SK-N-SH (cell line): ENCODE measurements around the gene RPP14.

ENCODE experiments used
- ELF1 ChIP-seq: IDR thresholded peaks from 2 replicates; pipeline ENCODE4 v1.4.0; 2012
- EZH2phosphoT487 ChIP-seq: fragments of 200-600 bp; sonication (generic); IDR thresholded peaks from 2 replicates; pipeline ENCODE4 v1.6.1; 2017; ENCODE audit warnings: low read depth, mixed run types, mild to moderate bottlenecking, antibody characterized with exemption, moderate library complexity, borderline replicate concordance
- MXI1 ChIP-seq: IDR thresholded peaks from 2 replicates; pipeline ENCODE4 v1.6.1; 2012; ENCODE audit warnings: mild to moderate bottlenecking, low read depth, low read length, improper control_type of control experiment
- RCOR1 ChIP-seq: fragments of 150-350 bp; IDR thresholded peaks from 2 replicates; pipeline ENCODE4 v1.6.1; 2017; ENCODE audit warnings: antibody characterized with exemption, low read length
- RXRA ChIP-seq: IDR thresholded peaks from 2 replicates; pipeline ENCODE4 v1.4.0; 2012; ENCODE audit warnings: low read depth, mild to moderate bottlenecking, borderline replicate concordance
- TAF1 ChIP-seq: IDR thresholded peaks from 2 replicates; pipeline ENCODE4 v1.6.1; 2012; ENCODE audit warnings: low read depth, mild to moderate bottlenecking, low read length, moderate library complexity, borderline replicate concordance
- TF ChIP-seq, protein P1 (sequence below): fragments of 200-600 bp; sonication (generic); IDR thresholded peaks from 2 replicates; pipeline ENCODE4 v1.6.1; 2017; ENCODE audit warnings: antibody characterized with exemption, mild to moderate bottlenecking, moderate library complexity
- TF ChIP-seq, protein P2 (sequence below): IDR thresholded peaks from 2 replicates; pipeline ENCODE4 v1.4.0; 2012; ENCODE audit warnings: low read depth, borderline replicate concordance
- TF ChIP-seq, protein P3 (sequence below): fragments of 150-350 bp; IDR thresholded peaks from 2 replicates; pipeline ENCODE4 v1.6.1; 2017; ENCODE audit warnings: antibody characterized with exemption, low read length, low read depth, borderline replicate concordance

DNA sequence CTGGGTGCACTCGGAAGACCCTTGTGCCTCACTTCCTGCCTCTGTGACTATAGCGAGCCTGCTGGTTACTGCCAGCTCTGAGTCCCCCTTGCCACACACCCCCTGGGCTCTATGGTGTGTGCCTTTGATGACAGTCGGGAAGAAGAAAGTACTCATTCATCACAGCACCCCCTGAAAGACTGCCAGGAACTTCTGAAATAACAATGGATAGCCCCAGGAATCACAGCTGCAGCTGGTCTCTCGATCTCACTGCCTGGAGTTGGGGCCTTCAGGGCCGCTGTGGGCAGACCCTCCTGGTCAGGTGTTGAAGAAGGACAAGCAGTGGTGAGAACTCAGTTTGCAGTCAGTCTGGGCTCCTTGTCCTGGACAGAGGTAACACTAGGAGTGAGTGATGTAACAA is 9.8 kb upstream of the RPP14 start:
- TF ChIP-seq, protein P1, sequence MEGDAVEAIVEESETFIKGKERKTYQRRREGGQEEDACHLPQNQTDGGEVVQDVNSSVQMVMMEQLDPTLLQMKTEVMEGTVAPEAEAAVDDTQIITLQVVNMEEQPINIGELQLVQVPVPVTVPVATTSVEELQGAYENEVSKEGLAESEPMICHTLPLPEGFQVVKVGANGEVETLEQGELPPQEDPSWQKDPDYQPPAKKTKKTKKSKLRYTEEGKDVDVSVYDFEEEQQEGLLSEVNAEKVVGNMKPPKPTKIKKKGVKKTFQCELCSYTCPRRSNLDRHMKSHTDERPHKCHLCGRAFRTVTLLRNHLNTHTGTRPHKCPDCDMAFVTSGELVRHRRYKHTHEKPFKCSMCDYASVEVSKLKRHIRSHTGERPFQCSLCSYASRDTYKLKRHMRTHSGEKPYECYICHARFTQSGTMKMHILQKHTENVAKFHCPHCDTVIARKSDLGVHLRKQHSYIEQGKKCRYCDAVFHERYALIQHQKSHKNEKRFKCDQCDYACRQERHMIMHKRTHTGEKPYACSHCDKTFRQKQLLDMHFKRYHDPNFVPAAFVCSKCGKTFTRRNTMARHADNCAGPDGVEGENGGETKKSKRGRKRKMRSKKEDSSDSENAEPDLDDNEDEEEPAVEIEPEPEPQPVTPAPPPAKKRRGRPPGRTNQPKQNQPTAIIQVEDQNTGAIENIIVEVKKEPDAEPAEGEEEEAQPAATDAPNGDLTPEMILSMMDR = no peak
- TF ChIP-seq, protein P2, sequence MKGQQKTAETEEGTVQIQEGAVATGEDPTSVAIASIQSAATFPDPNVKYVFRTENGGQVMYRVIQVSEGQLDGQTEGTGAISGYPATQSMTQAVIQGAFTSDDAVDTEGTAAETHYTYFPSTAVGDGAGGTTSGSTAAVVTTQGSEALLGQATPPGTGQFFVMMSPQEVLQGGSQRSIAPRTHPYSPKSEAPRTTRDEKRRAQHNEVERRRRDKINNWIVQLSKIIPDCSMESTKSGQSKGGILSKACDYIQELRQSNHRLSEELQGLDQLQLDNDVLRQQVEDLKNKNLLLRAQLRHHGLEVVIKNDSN = no peak
- TF ChIP-seq TAF1 (no peak), ELF1 (no peak), RCOR1 (no peak), MXI1 (no peak), RXRA (no peak), EZH2phosphoT487 (no peak)
- TF ChIP-seq, protein P3, sequence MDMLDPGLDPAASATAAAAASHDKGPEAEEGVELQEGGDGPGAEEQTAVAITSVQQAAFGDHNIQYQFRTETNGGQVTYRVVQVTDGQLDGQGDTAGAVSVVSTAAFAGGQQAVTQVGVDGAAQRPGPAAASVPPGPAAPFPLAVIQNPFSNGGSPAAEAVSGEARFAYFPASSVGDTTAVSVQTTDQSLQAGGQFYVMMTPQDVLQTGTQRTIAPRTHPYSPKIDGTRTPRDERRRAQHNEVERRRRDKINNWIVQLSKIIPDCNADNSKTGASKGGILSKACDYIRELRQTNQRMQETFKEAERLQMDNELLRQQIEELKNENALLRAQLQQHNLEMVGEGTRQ = no peak
